ENCODE measurements around the gene ZNF775.

Gene ZNF775

GRCh38 chr7:150378853-150379440 lies at the start of gene ZNF775:
Gene ZNF775, plus strand, starts transcription at chr7:150379330. Its CDS starts 9,141 bp downstream, at chr7:150388471.
- H3K9me3 ChIP-seq (ENCODE audit: control insufficient read depth, low read length): no peaks in the 10 kb centered on the region
- H3K36me3 ChIP-seq (ENCODE audit: control insufficient read depth, insufficient read depth, low read length, severe bottlenecking): peaks cover 5% of the 10 kb centered on the region
- H3K9ac ChIP-seq (ENCODE audit: low read length): peak within 1 kb of the TSS; percentile 99
- DNase-seq (ENCODE audit: low read depth): peak; percentile 98
- H3K4me1 ChIP-seq (ENCODE audit: control insufficient read depth, insufficient read depth, low read length): peaks cover 13% of the 10 kb centered on the region
- H3K4me3 ChIP-seq (ENCODE audit: low read length): peak within 1 kb of the TSS; percentile 86
- H3K27me3 ChIP-seq (replicated peaks; ENCODE audit: control insufficient read depth, insufficient read depth, low read length): no peaks in the 10 kb centered on the region

- Histone ChIP-seq H3K4me3 (ENCODE audit: low read length) (no peak overlapping the region), H3K27me3 (replicated peaks; ENCODE audit: control insufficient read depth, insufficient read depth, low read length) (peaks cover 14% of the 10 kb centered on the region), H3K36me3 (ENCODE audit: control insufficient read depth, insufficient read depth, low read length, severe bottlenecking) (no peaks in the 10 kb centered on the region), H3K4me1 (ENCODE audit: control insufficient read depth, insufficient read depth, low read length) (peaks cover 11% of the 10 kb centered on the region), H3K9ac (ENCODE audit: low read length) (no peak overlapping the region), H3K9me3 (ENCODE audit: control insufficient read depth, low read length) (no peaks in the 10 kb centered on the region)
- no peak for DNase-seq (ENCODE audit: low read depth)
Measured at GRCh38 chr7:150329331-150330120, 49.6 kb upstream of the ZNF775 start.

GRCh38 chr7:150330211-150330885 lies 48.8 kb upstream of the ZNF775 start:
- H3K9me3 ChIP-seq (ENCODE audit: control insufficient read depth, low read length): no peaks in the 10 kb centered on the region
- peaks cover 14% of the 10 kb centered on the region for H3K27me3 ChIP-seq (replicated peaks; ENCODE audit: control insufficient read depth, insufficient read depth, low read length)
- no peaks in the 10 kb centered on the region for H3K36me3 ChIP-seq (ENCODE audit: control insufficient read depth, insufficient read depth, low read length, severe bottlenecking)
- no peak for DNase-seq (ENCODE audit: low read depth)
- H3K4me3 ChIP-seq (ENCODE audit: low read length): no peak overlapping the region
- H3K4me1 ChIP-seq (ENCODE audit: control insufficient read depth, insufficient read depth, low read length): peaks cover 9% of the 10 kb centered on the region
- H3K9ac ChIP-seq (ENCODE audit: low read length): no peak overlapping the region

GRCh38 chr7:150332852-150333635 lies 46.1 kb upstream of the ZNF775 start:
- no peak overlapping the region for H3K9ac ChIP-seq (ENCODE audit: low read length)
- H3K4me3 ChIP-seq (ENCODE audit: low read length): no peak overlapping the region
- no peaks in the 10 kb centered on the region for H3K9me3 ChIP-seq (ENCODE audit: control insufficient read depth, low read length)
- H3K36me3 ChIP-seq (ENCODE audit: control insufficient read depth, insufficient read depth, low read length, severe bottlenecking): no peaks in the 10 kb centered on the region
- peaks cover 14% of the 10 kb centered on the region for H3K4me1 ChIP-seq (ENCODE audit: control insufficient read depth, insufficient read depth, low read length)
- H3K27me3 ChIP-seq (replicated peaks; ENCODE audit: control insufficient read depth, insufficient read depth, low read length): peaks cover 14% of the 10 kb centered on the region
- DNase-seq (ENCODE audit: low read depth): no peak

- H3K27me3 ChIP-seq (replicated peaks; ENCODE audit: control insufficient read depth, insufficient read depth, low read length): peaks cover 14% of the 10 kb centered on the region
- peaks cover 14% of the 10 kb centered on the region for H3K4me1 ChIP-seq (ENCODE audit: control insufficient read depth, insufficient read depth, low read length)
- no peaks in the 10 kb centered on the region for H3K9me3 ChIP-seq (ENCODE audit: control insufficient read depth, low read length)
- H3K4me3 ChIP-seq (ENCODE audit: low read length): no peak overlapping the region
- DNase-seq (ENCODE audit: low read depth): no peak
- no peak overlapping the region for H3K9ac ChIP-seq (ENCODE audit: low read length)
- no peaks in the 10 kb centered on the region for H3K36me3 ChIP-seq (ENCODE audit: control insufficient read depth, insufficient read depth, low read length, severe bottlenecking)
Measured at GRCh38 chr7:150333659-150334058, 45.5 kb upstream of the ZNF775 start.

GRCh38 chr7:150334108-150334507 lies 45.0 kb upstream of the ZNF775 start:
- H3K36me3 ChIP-seq (ENCODE audit: control insufficient read depth, insufficient read depth, low read length, severe bottlenecking): no peaks in the 10 kb centered on the region
- peaks cover 14% of the 10 kb centered on the region for H3K4me1 ChIP-seq (ENCODE audit: control insufficient read depth, insufficient read depth, low read length)
- no peak overlapping the region for H3K9ac ChIP-seq (ENCODE audit: low read length)
- H3K4me3 ChIP-seq (ENCODE audit: low read length): no peak overlapping the region
- H3K9me3 ChIP-seq (ENCODE audit: control insufficient read depth, low read length): no peaks in the 10 kb centered on the region
- DNase-seq (ENCODE audit: low read depth): no peak
- H3K27me3 ChIP-seq (replicated peaks; ENCODE audit: control insufficient read depth, insufficient read depth, low read length): peaks cover 15% of the 10 kb centered on the region

DNA sequence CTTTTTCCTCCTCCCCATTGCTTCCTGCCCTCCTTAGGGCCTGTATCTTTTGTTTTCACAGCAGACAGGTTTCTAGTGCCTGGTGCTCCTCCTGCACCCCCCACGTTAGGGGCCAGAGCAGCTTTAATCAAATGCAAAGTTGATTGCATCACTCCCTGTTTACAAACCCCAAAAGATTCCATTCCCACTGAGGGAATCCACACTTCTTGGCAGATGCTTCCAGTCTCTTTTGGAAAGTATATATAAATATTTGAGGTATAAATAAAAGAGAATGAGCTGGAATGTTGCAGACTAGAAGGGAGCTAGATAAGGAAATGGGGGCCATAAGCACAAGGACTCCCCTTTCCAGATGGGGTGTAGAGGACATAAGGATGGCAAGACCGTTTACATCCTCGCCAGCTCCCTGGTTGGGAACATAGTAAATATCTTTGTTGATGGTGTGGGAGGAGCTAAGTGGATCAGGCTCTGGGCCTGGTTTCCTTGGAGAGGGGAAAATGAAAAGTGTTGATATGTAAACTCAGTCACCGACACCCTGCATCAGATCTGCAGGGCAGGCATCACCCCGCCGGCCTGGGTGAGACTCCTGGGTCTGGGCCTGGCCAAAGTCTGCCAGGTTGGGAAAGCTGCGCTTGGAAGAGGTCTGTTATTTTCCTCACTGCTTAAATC lies 43.9 kb upstream of the ZNF775 start:
- Histone ChIP-seq H3K4me1 (ENCODE audit: control insufficient read depth, insufficient read depth, low read length) (peaks cover 20% of the 10 kb centered on the region), H3K9me3 (ENCODE audit: control insufficient read depth, low read length) (no peaks in the 10 kb centered on the region), H3K4me3 (ENCODE audit: low read length) (no peak overlapping the region), H3K9ac (ENCODE audit: low read length) (peak overlapping the region; percentile 20), H3K36me3 (ENCODE audit: control insufficient read depth, insufficient read depth, low read length, severe bottlenecking) (no peaks in the 10 kb centered on the region), H3K27me3 (replicated peaks; ENCODE audit: control insufficient read depth, insufficient read depth, low read length) (peaks cover 24% of the 10 kb centered on the region)
- peak; percentile 72 for DNase-seq (ENCODE audit: low read depth)

- Histone ChIP-seq H3K4me1 (ENCODE audit: control insufficient read depth, insufficient read depth, low read length) (peaks cover 23% of the 10 kb centered on the region), H3K27me3 (replicated peaks; ENCODE audit: control insufficient read depth, insufficient read depth, low read length) (peaks cover 21% of the 10 kb centered on the region), H3K4me3 (ENCODE audit: low read length) (no peak overlapping the region), H3K9me3 (ENCODE audit: control insufficient read depth, low read length) (no peaks in the 10 kb centered on the region), H3K36me3 (ENCODE audit: control insufficient read depth, insufficient read depth, low read length, severe bottlenecking) (no peaks in the 10 kb centered on the region), H3K9ac (ENCODE audit: low read length) (peak overlapping the region; percentile 20)
- no peak for DNase-seq (ENCODE audit: low read depth)
Measured at GRCh38 chr7:150335774-150336112, 43.4 kb upstream of the ZNF775 start.

- Histone ChIP-seq H3K9me3 (ENCODE audit: control insufficient read depth, low read length) (no peaks in the 10 kb centered on the region), H3K27me3 (replicated peaks; ENCODE audit: control insufficient read depth, insufficient read depth, low read length) (peaks cover 20% of the 10 kb centered on the region), H3K4me3 (ENCODE audit: low read length) (no peak overlapping the region), H3K36me3 (ENCODE audit: control insufficient read depth, insufficient read depth, low read length, severe bottlenecking) (no peaks in the 10 kb centered on the region), H3K4me1 (ENCODE audit: control insufficient read depth, insufficient read depth, low read length) (peaks cover 23% of the 10 kb centered on the region), H3K9ac (ENCODE audit: low read length) (no peak overlapping the region)
- no peak for DNase-seq (ENCODE audit: low read depth)
Measured at GRCh38 chr7:150336746-150337145, 42.4 kb upstream of the ZNF775 start.

- no peak for DNase-seq (ENCODE audit: low read depth)
- no peaks in the 10 kb centered on the region for H3K9me3 ChIP-seq (ENCODE audit: control insufficient read depth, low read length)
- H3K4me3 ChIP-seq (ENCODE audit: low read length): no peak overlapping the region
- peaks cover 23% of the 10 kb centered on the region for H3K4me1 ChIP-seq (ENCODE audit: control insufficient read depth, insufficient read depth, low read length)
- H3K36me3 ChIP-seq (ENCODE audit: control insufficient read depth, insufficient read depth, low read length, severe bottlenecking): no peaks in the 10 kb centered on the region
- H3K9ac ChIP-seq (ENCODE audit: low read length): no peak overlapping the region
- H3K27me3 ChIP-seq (replicated peaks; ENCODE audit: control insufficient read depth, insufficient read depth, low read length): peaks cover 24% of the 10 kb centered on the region
Measured at GRCh38 chr7:150337179-150337578, 42.0 kb upstream of the ZNF775 start.

Data from adipocyte (in vitro differentiated cells).